Fibroblast of peridontal ligament (primary cell): ENCODE measurements around the gene ARMC6.
A peak's percentile ranks its signal among the peaks of the same experiment; 100 is the strongest.
"Not testable (repeated sequence)": the region's sequence is repeated elsewhere in the genome, so short reads cannot be mapped to it uniquely, and the experiment has no call there.

Experiments used
- DNase-seq: peaks from one replicate; pipeline ENCODE4 v3.0.0-alpha.2; 2010; ENCODE audit errors: extremely low read depth

The ARMC6 gene

GRCh38 chr19:19022380-19022961 is 10.9 kb upstream of the ARMC6 start:
- no peak for DNase-seq

GRCh38 chr19:19023376-19023775 is 10.0 kb upstream of the ARMC6 start:
- not testable (repeated sequence) for DNase-seq

DNA sequence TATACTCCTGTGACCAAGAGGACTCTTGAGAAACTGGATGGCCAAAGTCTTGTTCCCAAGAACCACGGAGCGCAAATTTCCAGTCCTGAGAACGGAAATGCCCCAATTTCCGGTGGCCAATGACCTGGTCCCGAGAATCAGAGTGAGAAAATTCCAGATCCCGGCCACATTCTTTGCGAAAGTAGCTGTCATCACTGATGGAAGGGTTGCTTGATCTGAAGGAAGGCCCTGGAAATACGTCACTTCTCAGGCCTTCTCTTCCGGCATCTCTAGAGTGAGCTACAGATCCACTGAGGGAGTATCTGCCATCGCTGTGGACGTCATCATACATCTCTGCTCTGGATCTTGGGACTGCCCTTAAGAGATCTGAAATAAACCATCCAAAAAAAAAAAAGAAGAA is 7.5 kb upstream of the ARMC6 start:
- DNase-seq: no peak

- peak; percentile 44 for DNase-seq
Observed at GRCh38 chr19:19026299-19026971, 7.0 kb upstream of the ARMC6 start.

- DNase-seq: no peak
Observed at GRCh38 chr19:19027228-19027627, 6.2 kb upstream of the ARMC6 start.

GRCh38 chr19:19028526-19028925 is 4.9 kb upstream of the ARMC6 start:
- DNase-seq: no peak

DNA sequence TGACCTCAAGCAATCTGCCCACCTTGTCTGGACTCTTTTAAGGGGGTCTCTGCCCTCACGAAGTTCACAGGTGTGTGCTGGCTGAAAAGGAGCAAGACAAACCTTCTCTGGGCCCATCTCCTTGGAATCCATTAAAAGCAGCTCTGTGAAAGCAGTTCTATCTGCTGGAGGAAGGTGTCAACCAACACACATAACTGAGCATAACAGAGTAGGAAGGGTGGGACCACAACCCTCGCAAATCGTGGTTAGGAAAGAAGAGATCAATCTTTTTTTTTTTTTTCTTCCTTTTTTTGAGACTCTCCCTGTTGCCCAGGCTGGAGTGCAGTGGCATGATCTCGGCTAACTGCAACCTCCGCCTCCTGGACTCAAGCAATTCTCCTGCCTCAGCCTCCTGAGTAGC is 1.5 kb upstream of the ARMC6 start:
- DNase-seq: no peak

DNA sequence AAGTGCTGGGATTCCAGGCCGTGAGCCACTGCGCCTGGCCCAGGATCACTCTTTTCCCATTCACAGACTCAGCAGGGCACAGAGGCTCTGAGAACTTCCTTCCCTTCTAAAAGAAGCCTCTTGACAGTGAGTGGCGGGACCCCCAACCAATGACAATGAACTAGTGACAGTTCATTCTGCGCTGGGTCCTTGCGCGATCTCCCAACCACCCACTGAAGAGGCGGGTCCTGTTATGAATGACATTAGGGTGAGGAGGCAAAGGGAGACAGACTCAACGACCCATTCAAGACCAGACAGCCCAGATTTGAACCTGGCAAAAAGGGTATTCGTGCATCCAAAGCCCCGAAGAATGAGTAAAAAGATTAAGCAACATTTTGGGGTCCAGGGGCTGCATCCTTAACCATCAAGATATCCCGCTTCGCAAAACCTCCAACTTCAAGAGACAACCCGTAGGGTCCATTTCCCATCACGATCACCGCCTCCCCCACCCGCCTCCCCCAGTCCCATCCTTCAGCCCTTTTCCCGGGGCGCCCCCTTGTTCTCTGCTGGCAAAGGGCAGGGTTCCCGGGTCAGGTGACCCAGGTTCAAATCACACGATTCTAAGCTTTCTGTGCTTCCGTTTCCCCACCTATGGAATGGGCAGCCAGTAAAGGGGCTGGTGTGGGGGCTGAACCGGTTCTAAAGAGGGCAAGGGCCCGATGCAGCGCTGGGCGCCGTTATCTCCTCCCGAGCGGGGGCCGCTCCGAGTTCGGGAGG is 805 bp upstream of the ARMC6 start:
- peak; percentile 90 for DNase-seq

GRCh38 chr19:19033176-19033425 is 302 bp upstream of the ARMC6 start:
- DNase-seq: no peak

GRCh38 chr19:19034204-19034624 is 811 bp downstream of the ARMC6 start:
- DNase-seq: peak; percentile 37

- DNase-seq: no peak
Observed at GRCh38 chr19:19039901-19040300, 6.5 kb downstream of the ARMC6 start.

- peak; percentile 98 for DNase-seq
Observed at GRCh38 chr19:19040417-19040816, 7.0 kb downstream of the ARMC6 start.

GRCh38 chr19:19042732-19043280 is 9.4 kb downstream of the ARMC6 start:
- DNase-seq: no peak

DNA sequence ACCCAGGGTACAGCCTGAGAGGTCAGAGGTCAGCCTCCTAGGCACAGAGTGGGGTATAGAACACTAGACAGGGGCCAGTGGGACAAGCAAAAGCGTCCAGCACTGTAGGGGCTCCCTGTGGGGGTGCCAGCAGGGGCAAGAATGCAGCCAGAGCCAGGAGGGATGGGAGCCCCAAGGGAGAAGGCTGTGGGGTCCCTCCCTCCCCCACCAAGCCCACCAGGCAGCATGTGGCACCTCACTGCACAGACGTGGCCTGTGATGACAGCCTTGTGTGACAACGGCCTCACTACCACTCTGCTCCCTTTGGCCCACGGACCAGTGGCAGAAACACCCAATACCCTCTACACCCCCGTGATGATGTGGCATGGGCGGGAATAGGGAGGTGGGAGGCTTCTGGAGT is 10.1 kb downstream of the ARMC6 start:
- no peak for DNase-seq

DNA sequence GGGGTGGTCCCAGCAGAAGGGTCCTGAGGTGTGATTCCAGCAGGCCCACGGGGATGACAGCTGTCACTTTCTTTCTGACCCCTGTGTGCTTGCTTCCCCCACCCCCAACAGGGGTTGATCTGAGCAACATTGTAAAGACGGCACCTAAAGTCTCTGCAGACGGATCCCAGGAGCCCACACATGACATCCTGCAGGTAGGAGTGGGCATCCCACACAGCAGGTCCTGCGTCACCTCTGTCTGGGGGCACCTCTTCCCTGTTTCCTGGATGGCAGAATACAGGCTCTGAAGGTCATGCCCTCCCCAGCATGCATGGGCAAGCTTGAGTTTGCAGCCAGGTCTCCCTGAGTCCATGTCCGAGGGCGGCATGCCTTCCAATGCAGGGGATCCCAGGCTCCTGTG is 10.5 kb downstream of the ARMC6 start:
- DNase-seq: no peak

- no peak for DNase-seq
Observed at GRCh38 chr19:19049406-19049805, 16.0 kb downstream of the ARMC6 start.

DNA sequence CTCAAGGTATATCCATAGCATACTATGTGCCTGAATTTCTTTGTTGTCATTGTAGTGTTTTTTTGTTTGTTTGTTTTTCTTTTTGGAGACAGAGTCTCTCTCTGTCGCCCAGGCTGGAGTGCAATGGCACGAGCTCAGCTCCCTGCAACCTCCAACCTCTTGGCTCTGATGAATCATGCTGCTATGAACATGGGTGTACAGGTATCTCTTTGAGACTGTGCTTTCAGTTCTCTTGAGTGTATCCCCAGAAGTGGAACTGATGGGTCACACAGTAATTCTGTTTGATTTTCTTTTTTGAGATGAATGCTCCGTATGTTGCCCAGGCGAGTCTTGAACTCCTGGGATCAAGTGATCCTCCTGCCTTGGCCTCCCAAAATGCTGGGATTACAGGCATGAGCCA is 16.7 kb downstream of the ARMC6 start:
- DNase-seq: no peak

DNA sequence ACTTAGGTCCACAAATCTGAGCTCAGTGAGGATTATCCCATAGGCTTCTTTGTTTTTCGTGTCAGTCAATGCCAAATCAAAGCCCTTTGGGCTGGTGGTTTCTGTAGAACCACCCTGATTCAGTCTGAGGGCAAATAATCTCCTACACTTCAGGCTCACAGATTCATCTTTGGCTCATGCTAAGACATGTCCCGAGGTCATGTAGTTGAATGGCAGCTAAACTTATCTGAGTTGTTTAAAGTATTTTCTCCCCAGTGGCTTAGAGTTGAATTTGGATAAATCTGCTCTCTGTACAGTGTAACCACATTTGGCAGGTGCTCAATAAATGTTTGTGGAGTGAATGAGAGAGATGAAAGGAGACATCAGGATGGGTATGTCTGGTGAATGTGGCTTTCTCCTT is 17.3 kb downstream of the ARMC6 start:
- no peak for DNase-seq

- no peak for DNase-seq
Observed at GRCh38 chr19:19051478-19052213, 18.2 kb downstream of the ARMC6 start.

DNA sequence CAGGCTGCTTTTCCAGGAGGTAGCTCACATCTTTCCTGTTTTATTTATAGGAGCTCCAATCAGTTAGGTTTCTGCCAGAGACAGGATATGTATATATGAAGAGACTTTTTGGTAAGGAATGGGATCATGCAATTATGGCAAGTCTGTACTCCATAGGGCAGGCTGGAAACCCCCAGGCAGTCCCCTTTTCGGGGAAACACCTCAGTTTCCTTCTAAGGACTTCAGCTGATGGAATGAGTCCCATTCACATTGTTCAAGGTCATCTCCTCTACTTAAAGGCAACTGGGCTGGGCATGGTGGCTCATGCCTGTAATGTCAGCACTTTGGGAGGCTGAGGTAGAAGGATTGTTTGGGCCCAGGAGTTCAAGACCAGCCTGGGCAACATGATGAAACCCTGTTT is 19.5 kb downstream of the ARMC6 start:
- DNase-seq: no peak

DNA sequence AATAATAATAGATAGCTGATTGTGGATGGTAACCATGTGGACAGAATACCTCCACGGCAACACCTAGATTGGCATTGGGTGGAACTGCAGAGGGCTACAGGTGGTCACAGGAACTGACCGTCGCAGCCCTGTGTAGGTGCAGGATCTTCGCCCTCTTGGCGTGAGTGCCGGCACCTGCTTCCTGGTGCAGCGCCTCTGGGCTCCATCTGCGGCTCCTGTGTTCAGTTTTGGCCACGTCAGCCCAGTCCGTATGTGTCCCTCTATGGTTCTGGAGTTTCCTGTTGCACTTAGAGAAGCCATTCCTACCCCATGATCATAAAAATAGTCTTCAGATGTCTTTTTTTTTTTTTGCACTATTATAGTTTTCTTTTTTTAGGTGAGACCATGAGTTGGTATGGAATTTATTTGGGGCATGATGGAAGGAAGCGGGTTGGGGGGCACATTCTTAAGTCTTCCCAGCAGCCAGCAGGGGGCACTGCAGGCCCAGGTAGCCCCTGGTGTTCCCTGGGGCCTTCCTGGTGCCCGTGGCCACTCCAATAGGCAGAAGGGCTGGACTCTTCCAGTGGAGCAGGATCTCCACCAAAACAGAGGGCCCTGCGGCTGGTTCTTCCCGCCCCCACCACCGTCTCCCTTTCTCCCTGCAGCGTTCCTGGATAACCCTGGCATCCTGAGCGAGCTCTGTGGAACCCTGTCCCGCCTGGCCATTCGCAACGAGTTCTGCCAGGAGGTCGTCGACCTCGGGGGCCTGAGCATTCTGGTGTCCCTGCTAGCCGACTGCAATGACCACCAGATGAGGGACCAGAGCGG is 20.3 kb downstream of the ARMC6 start:
- peak; percentile 55 for DNase-seq
